Lower leg skin (tissue), 4 donors: Measurements from ENCODE around the gene BARX2. TPM values are rescaled to one million over a fixed set of nuclear protein-coding genes. Genes with fewer than 3 reads are reported as not detected.

Experiments
- DNase-seq, 2 donors: peaks; one replicate each; pipeline ENCODE4 v3.0.0-alpha.2; 2019; ENCODE audit warnings: low spot score in 2 of 2
- H3K4me3 ChIP-seq: fragments of 200-600 bp; sonication (generic); 2 replicates; pipeline ENCODE4 v1.5.1; 2017; ENCODE audit warnings: mild to moderate bottlenecking, low read depth; ENCODE audit not compliant: poor library complexity, severe bottlenecking
- CTCF ChIP-seq, 3 donors: fragments of 450-650 bp; IDR thresholded peaks; one replicate each; pipeline ENCODE4 v1.5.1; 2016; ENCODE audit warnings: antibody characterized with exemption in 3 of 3, mild to moderate bottlenecking in 3 of 3, moderate library complexity in 2 of 3
- POLR2A ChIP-seq, 2 donors: fragments of 450-650 bp; IDR thresholded peaks; one replicate each; pipeline ENCODE4 v1.6.1; 2016 to 2017; ENCODE audit warnings: antibody characterized with exemption in 2 of 2, mild to moderate bottlenecking in 1 of 2, moderate library complexity in 1 of 2
- WGBS, 2 donors: methylation state at CpG; one replicate each; pipeline ENCODE4 v1.1.5; 2018; 5-methylcytosine and 5-hydroxymethylcytosine counted together
- intact Hi-C: fragments of 100-400 bp; cut with DNase I; formaldehyde crosslinking; loops from one replicate; pipeline ENCODE4 v1.15.0; 2023; ENCODE audit warnings: low total_unique reads
- total RNA-seq, 4 donors: library from RNA; depleted of rRNA; stranded (reverse); fragments of >200 nt; gene quantifications; one replicate each; pipeline ENCODE4 v1.1.0, GENCODE V29; 2016

BARX2 gene
- total RNA-seq, 4 donors from 2014 or later, result 9.4 to 31.1 (median 14.1) TPM

- DNase-seq, result no peak
- intact Hi-C loops, result loop anchor here (10.0 kb wide), 1 partner anchor 866 kb away; no protein-coding TSS in a partner anchor
- TF ChIP-seq CTCF (IDR thresholded peaks at IDR 0.05) (no peak), POLR2A (IDR thresholded peaks at IDR 0.05) (no peak)
- no peak overlapping the region for H3K4me3 ChIP-seq
- WGBS, 2 donors, result 93% methylated on average over 1 of the region's 1 CpG
Measured at GRCh38 chr11:129489249-129489648, 113.6 kb downstream of the BARX2 start.

- intact Hi-C loops, result no loop called here
- TF ChIP-seq CTCF (IDR thresholded peaks at IDR 0.05), result no peak
- TF ChIP-seq POLR2A (IDR thresholded peaks at IDR 0.05), result no peak
- 67 to 69% methylated on average over 6 of the region's 6 CpGs for WGBS, 2 donors
- no peak for DNase-seq
- no peak overlapping the region for H3K4me3 ChIP-seq
Measured at GRCh38 chr11:129490004-129490403, 114.4 kb downstream of the BARX2 start.

GRCh38 chr11:129493746-129494145, 118.1 kb downstream of the BARX2 start:
- TF ChIP-seq CTCF (IDR thresholded peaks at IDR 0.05) (no peak), POLR2A (IDR thresholded peaks at IDR 0.05) (no peak)
- intact Hi-C loops, result no loop called here
- WGBS, 2 donors, result 87 to 93% methylated on average over 8 of the region's 8 CpGs
- no peak overlapping the region for H3K4me3 ChIP-seq
- no peak for DNase-seq

Other genes starting within 250 kb of the BARX2 start
- 10 to 100 TPM; 49.1 to 54.9 (median 49.3) TPM for gene ARHGAP32, start 183.5 kb upstream of the BARX2 start, total RNA-seq